Astrocyte (in vitro differentiated cells and primary cell): ENCODE data around the gene ATXN1.

Experiments
- EZH2 ChIP-seq: IDR thresholded peaks from 2 replicates; pipeline ENCODE4 v1.6.1; 2012; ENCODE audit warnings: mild to moderate bottlenecking, low read length, inconsistent platforms; ENCODE audit not compliant: insufficient read depth
- TF ChIP-seq, protein P1 (sequence below): IDR thresholded peaks from 2 replicates; pipeline ENCODE4 v1.5.1; 2011; ENCODE audit warnings: low read depth, mild to moderate bottlenecking, inconsistent platforms, low read length, moderate library complexity; ENCODE audit not compliant: insufficient read depth

DNA sequence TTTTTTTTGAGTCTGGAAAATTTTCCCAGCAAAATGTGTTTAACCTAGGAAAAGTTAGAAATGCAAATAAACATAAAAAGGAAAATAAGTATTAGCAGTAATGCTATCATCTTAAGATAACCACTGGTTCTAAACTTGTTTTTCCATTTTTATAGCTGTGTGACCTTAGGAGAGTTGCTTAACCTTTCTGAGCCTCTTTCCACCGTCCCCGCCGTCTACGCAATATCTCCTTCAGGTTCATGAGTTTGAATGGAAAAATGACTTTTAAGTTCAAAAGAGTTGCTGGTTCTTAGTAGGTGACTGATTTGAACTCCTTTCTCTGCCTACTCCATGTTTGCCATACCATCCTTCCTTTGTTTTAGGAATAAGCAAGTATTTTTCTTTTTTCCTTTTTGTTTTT is 478.9 kb downstream of the ATXN1 start:
- TF ChIP-seq, protein P1, sequence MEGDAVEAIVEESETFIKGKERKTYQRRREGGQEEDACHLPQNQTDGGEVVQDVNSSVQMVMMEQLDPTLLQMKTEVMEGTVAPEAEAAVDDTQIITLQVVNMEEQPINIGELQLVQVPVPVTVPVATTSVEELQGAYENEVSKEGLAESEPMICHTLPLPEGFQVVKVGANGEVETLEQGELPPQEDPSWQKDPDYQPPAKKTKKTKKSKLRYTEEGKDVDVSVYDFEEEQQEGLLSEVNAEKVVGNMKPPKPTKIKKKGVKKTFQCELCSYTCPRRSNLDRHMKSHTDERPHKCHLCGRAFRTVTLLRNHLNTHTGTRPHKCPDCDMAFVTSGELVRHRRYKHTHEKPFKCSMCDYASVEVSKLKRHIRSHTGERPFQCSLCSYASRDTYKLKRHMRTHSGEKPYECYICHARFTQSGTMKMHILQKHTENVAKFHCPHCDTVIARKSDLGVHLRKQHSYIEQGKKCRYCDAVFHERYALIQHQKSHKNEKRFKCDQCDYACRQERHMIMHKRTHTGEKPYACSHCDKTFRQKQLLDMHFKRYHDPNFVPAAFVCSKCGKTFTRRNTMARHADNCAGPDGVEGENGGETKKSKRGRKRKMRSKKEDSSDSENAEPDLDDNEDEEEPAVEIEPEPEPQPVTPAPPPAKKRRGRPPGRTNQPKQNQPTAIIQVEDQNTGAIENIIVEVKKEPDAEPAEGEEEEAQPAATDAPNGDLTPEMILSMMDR: no peak
- TF ChIP-seq EZH2: no peak
